HG03469 (cell line): ENCODE data around the gene SH3PXD2B.
"Not testable (repeated sequence)": the region's sequence is repeated elsewhere in the genome, so short reads cannot be mapped to it uniquely, and the experiment has no call there.

Experiments
- ATAC-seq: cut with Tn5 transposase; IDR thresholded peaks from one replicate; pipeline ENCODE4 v1.9.1; 2021; ENCODE audit warnings: mild to moderate bottlenecking, moderate library complexity, moderate number of reproducible peaks; ENCODE audit not compliant: unreplicated experiment

The SH3PXD2B gene

GRCh38 chr5:172486451-172486850 lies 32.1 kb upstream of the SH3PXD2B start:
- no peak for ATAC-seq

- ATAC-seq = no peak
Observed at GRCh38 chr5:172485511-172486202, 31.3 kb upstream of the SH3PXD2B start.

GRCh38 chr5:172484664-172485063 lies 30.3 kb upstream of the SH3PXD2B start:
- ATAC-seq = no peak

GRCh38 chr5:172482156-172483020 lies 28.1 kb upstream of the SH3PXD2B start:
- no peak for ATAC-seq

- ATAC-seq = no peak
Observed at GRCh38 chr5:172481011-172481800, 26.9 kb upstream of the SH3PXD2B start.

GRCh38 chr5:172479784-172480115 lies 25.4 kb upstream of the SH3PXD2B start:
- no peak for ATAC-seq

GRCh38 chr5:172479034-172479783 lies 24.9 kb upstream of the SH3PXD2B start:
- ATAC-seq = peak; percentile 52

- not testable (repeated sequence) for ATAC-seq
Observed at GRCh38 chr5:172478695-172479033, 24.3 kb upstream of the SH3PXD2B start.

- ATAC-seq = no peak
Observed at GRCh38 chr5:172478256-172478655, 23.9 kb upstream of the SH3PXD2B start.

- ATAC-seq = no peak
Observed at GRCh38 chr5:172477466-172477865, 23.1 kb upstream of the SH3PXD2B start.

- ATAC-seq = no peak
Observed at GRCh38 chr5:172474293-172474692, 20.0 kb upstream of the SH3PXD2B start.

GRCh38 chr5:172473427-172473826 lies 19.1 kb upstream of the SH3PXD2B start:
- no peak for ATAC-seq

GRCh38 chr5:172469697-172470096 lies 15.4 kb upstream of the SH3PXD2B start:
- ATAC-seq = no peak

- no peak for ATAC-seq
Observed at GRCh38 chr5:172466062-172466461, 11.7 kb upstream of the SH3PXD2B start.

GRCh38 chr5:172463031-172463430 lies 8.7 kb upstream of the SH3PXD2B start:
- no peak for ATAC-seq

- no peak for ATAC-seq
Observed at GRCh38 chr5:172459783-172460165, 5.4 kb upstream of the SH3PXD2B start.

- ATAC-seq = no peak
Observed at GRCh38 chr5:172458976-172459782, 4.9 kb upstream of the SH3PXD2B start.

GRCh38 chr5:172456076-172456722 lies 1.9 kb upstream of the SH3PXD2B start:
- no peak for ATAC-seq

GRCh38 chr5:172455511-172456061 lies 1.3 kb upstream of the SH3PXD2B start:
- no peak for ATAC-seq

GRCh38 chr5:172455087-172455381 lies 709 bp upstream of the SH3PXD2B start:
- ATAC-seq = no peak
